Left kidney (tissue), 2 donors: Measurements from ENCODE around the gene FRRS1L. TPM values are rescaled to one million over a fixed set of nuclear protein-coding genes. Genes with fewer than 3 reads are reported as not detected.

ENCODE experiments used
- DNase-seq: peaks from one replicate; pipeline ENCODE4 v3.0.0-alpha.2; 2013
- polyA plus RNA-seq: library from polyadenylated mRNA; unstranded; fragments of 120-200 nt; gene quantifications from one replicate; pipeline ENCODE4 v1.2.1, GENCODE V29; 2013; ENCODE audit not compliant: insufficient read length

The FRRS1L gene
- polyA plus RNA-seq, 1 donor: 2.3 TPM

DNA sequence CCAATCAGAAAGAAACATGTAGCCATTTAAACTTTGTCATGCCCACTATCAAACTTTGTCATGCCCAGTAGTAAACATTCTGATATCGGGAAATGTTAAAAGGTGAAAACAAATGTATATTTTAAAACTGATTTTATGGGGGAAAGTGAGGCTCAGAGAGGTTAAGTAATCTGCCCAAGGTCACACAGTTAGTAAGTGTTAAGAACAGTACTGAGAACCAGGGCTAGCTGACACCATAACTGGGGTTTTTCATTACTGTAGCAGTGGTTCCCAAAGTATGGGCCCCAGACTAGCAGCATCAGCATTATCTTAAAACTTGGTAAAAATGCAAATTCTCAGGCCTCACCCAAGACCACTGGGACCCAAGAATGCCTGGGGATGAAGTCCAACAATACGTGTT is 9.9 kb upstream of the FRRS1L start:
- DNase-seq: no peak

- no peak for DNase-seq
Observed at GRCh38 chr9:109176386-109176785, 9.3 kb upstream of the FRRS1L start.

DNA sequence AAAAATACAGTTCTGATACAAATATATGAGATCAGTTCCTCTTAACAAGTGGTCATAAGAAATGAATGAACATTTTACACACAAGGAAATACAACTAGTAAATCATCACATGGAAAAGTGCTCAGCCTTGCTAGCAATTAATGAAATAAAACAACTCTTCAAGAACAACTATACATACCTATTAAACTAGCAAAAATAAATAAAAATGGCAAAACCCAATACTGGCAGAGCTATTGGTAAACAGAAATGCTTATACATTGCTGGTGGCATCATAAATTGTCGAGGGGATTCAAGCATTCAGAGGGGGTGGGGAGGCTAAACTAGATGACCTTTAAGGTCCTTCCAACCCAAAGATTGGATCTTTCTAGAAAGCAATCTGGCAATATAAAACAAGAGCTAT is 5.9 kb upstream of the FRRS1L start:
- no peak for DNase-seq

- DNase-seq: no peak
Observed at GRCh38 chr9:109171926-109172325, 4.9 kb upstream of the FRRS1L start.

GRCh38 chr9:109168170-109168569 is 1.1 kb upstream of the FRRS1L start:
- no peak for DNase-seq

DNA sequence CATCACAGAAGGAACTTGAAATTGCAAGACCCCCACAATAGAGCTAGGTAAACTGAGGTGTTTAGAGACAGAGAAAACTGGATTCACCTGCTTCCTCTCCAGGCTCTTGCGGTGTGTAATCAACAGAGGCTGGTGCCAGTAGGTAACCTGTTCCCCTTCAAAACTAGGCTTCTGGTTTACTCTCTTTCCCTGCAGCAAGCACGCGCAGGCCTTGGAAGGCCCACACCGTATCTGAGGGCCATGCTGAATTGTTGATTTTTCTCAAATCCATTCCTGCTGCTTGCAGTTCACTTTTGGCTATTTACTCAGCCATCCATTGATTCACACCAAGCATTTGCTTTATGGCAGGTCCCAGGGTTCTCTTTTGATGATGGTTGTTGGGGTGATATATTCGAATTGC is 667 bp upstream of the FRRS1L start:
- no peak for DNase-seq

GRCh38 chr9:109166171-109166770 is 778 bp downstream of the FRRS1L start:
- no peak for DNase-seq

DNA sequence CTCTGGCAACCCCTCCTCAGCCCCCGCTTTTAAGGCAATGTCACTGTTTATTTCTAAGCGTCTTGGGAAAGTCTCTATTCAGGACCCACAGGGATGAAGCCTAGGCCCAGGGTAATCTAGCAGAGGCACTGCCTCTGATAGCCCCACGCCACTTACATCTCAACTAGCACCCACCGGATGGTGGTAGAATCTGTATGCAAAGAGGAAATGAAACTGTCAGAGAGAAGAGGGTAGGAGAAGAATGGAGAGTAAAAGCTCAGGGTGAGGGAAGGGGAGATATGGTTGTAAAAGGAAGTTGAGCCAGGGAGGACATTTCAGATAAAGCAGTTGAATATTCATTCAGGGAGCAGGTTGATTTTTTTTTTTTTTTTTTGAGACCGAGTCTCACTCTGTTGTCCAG is 3.0 kb downstream of the FRRS1L start:
- no peak for DNase-seq

- DNase-seq: no peak
Observed at GRCh38 chr9:109163194-109163593, 3.9 kb downstream of the FRRS1L start.

DNA sequence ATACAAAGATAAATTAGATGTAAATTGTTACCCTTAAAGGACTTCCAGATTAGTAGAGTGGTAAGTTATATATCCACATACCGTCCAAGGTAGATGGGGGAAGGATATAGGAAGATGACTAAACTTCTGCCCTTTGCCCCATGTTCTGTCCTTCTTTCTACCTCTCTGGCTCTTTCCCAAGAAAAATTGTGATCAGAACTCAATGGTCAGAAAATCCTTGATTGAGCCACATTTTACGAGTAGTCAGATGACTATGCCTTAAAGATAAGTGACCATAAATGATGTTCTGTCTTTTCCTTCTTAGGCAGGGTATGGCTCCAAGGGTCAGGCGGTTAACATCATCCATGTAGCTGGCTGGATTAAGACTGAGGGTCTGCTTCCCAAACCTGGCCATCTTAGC is 4.4 kb downstream of the FRRS1L start:
- DNase-seq: no peak

- no peak for DNase-seq
Observed at GRCh38 chr9:109161471-109161870, 5.6 kb downstream of the FRRS1L start.

- no peak for DNase-seq
Observed at GRCh38 chr9:109159583-109159982, 7.5 kb downstream of the FRRS1L start.

GRCh38 chr9:109158651-109159050 is 8.4 kb downstream of the FRRS1L start:
- no peak for DNase-seq

DNA sequence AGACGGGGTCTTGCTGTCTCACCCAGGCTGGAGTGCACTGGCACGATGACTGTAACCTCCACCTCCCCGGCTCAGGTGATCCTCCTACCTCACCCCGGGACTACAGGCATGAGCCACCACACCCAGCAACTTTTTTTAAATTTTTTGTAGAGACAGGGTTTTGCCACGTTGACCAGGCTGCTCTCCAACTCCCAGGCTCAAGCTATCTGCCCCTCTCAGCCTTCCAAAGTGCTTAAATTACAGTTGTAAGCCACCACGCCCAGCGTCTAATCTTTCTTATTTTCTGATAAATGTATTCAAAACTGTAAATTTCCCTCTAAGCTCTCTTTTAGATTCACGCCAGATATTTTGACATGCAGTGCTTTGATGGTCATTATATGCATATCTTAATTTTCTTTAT is 10.3 kb downstream of the FRRS1L start:
- no peak for DNase-seq

- no peak for DNase-seq
Observed at GRCh38 chr9:109150925-109151545, 16.0 kb downstream of the FRRS1L start.

DNA sequence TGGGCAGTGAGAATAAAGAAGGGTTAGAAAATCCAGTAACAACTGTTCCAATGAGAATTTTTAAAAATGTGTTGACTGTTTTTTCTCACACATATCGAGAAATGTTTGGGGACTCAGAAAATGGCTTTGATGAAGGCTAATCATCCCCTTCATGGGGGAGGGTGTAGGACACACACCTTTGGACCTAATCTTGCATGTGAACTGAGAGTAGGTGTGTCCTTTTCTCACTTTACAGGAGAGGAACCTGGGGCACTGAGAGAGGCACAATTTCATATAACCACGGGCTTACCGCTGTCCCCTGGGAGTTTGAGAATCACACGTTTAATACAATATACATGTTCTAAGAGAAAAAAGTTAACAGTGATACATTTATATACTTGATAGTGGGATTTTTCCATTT is 17.3 kb downstream of the FRRS1L start:
- no peak for DNase-seq

GRCh38 chr9:109149089-109149488 is 18.0 kb downstream of the FRRS1L start:
- DNase-seq: no peak

GRCh38 chr9:109145051-109145450 is 22.0 kb downstream of the FRRS1L start:
- no peak for DNase-seq

GRCh38 chr9:109143881-109144562 is 23.0 kb downstream of the FRRS1L start:
- no peak for DNase-seq

GRCh38 chr9:109141375-109141774 is 25.7 kb downstream of the FRRS1L start:
- DNase-seq: no peak

- no peak for DNase-seq
Observed at GRCh38 chr9:109139851-109140250, 27.2 kb downstream of the FRRS1L start.

GRCh38 chr9:109138421-109138820 is 28.6 kb downstream of the FRRS1L start:
- no peak for DNase-seq

GRCh38 chr9:109134167-109134578 is 32.9 kb downstream of the FRRS1L start:
- no peak for DNase-seq

DNA sequence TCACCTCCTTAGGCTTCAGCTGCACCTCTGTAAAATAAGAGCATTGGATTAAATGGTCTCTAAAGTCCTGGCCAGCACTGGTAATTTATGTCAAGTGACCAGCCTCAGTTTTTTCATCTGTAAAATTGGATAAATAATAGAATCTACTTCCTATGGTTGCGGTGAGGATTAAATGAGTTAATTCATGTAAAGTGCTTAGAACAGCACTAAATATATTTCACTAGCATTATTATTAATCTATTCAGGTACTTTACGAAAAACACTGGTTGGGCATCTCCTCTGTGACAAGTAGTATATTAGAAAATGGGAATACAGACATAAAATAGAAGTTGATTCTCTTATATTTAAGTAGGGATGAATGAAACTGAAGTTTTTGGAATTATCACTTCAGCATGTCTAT is 33.5 kb downstream of the FRRS1L start:
- no peak for DNase-seq
